Caco-2 (cell line): ENCODE data around the gene C3orf62. TPM values are rescaled to one million over a fixed set of nuclear protein-coding genes. Genes with fewer than 3 reads are reported as not detected.

ENCODE experiments used
- BruUV-seq: library from RNA; stranded (reverse); fragments of 400-500 nt; replicated peaks from 2 replicates; lab custom pipeline; 2021; lab: Mats Ljungman, UMichigan
- CTCF ChIA-PET: fragments of 300-600 bp; sonication (Branson Sonifier 250); formaldehyde crosslinking; loops from one replicate; lab custom pipeline; 2022; ENCODE audit warnings: antibody characterized with exemption; lab: Charles Lee
- POLR2A ChIA-PET: fragments of 300-600 bp; sonication (Branson Sonifier 250); formaldehyde crosslinking; loops from one replicate; lab custom pipeline; 2022; ENCODE audit warnings: antibody characterized with exemption; lab: Charles Lee
- DNase-seq, 2 experiments: peaks; one replicate each; pipeline versions ENCODE4 v3.0.0 to v3.0.0-alpha.2; 2020 to 2022
- H3K27me3 ChIP-seq: replicated peaks from 2 replicates; pipeline ENCODE4 v1.6.0; 2011; ENCODE audit warnings: low read length; ENCODE audit not compliant: control insufficient read depth, insufficient read depth
- H3K36me3 ChIP-seq: 2 replicates; pipeline ENCODE4 v1.5.1; 2011; ENCODE audit warnings: low read length; ENCODE audit not compliant: control insufficient read depth, insufficient read depth
- H3K4me1 ChIP-seq: fragments of 250-450 bp; sonication (Bioruptor Pico); 2 replicates; pipeline ENCODE4 v1.5.1; 2020; ENCODE audit warnings: mild to moderate bottlenecking
- H3K4me3 ChIP-seq: 2 replicates; pipeline ENCODE4 v1.5.1; 2011; ENCODE audit warnings: low read depth, mild to moderate bottlenecking, control low read depth, low read length
- H3K9me3 ChIP-seq: fragments of 250-450 bp; sonication (Bioruptor Pico); 2 replicates; pipeline ENCODE4 v1.5.1; 2020; ENCODE audit warnings: mild to moderate bottlenecking, moderate library complexity
- H3K27ac Mint-ChIP-seq: one replicate; pipeline ENCODE4 v1.8.0; 2022; ENCODE audit warnings: mixed read lengths; ENCODE audit not compliant: unreplicated experiment
- H3K27me3 Mint-ChIP-seq: one replicate; pipeline ENCODE4 v1.8.0; 2022; ENCODE audit warnings: mixed read lengths; ENCODE audit not compliant: insufficient read depth, unreplicated experiment
- H3K36me3 Mint-ChIP-seq: one replicate; pipeline ENCODE4 v1.8.0; 2022; ENCODE audit warnings: mild to moderate bottlenecking, mixed read lengths; ENCODE audit not compliant: insufficient read depth, unreplicated experiment
- H3K4me1 Mint-ChIP-seq: one replicate; pipeline ENCODE4 v1.8.0; 2022; ENCODE audit warnings: low read depth, mixed read lengths; ENCODE audit not compliant: unreplicated experiment
- H3K4me3 Mint-ChIP-seq: one replicate; pipeline ENCODE4 v1.8.0; 2022; ENCODE audit warnings: mild to moderate bottlenecking, moderate library complexity, mixed read lengths; ENCODE audit not compliant: unreplicated experiment
- H3K9me3 Mint-ChIP-seq: one replicate; pipeline ENCODE4 v1.8.0; 2022; ENCODE audit warnings: mixed read lengths; ENCODE audit not compliant: unreplicated experiment
- intact Hi-C: fragments of 100-400 bp; cut with micrococcal nuclease; formaldehyde crosslinking; loops from one replicate; pipeline ENCODE4 v1.10.0; 2022; ENCODE audit not compliant: unreplicated experiment
- total RNA-seq: library from RNA; stranded (reverse); gene quantifications from 2 replicates; pipeline ENCODE4 v1.2.3, GENCODE V29; 2022
- TF ChIP-seq, protein P1 (sequence below), 2 experiments: fragments of 200-600 bp in 1 of 2; IDR thresholded peaks; 1 replicate in 1 of 2; 2 replicates in 1 of 2; pipeline versions ENCODE4 v1.5.1 to v1.8.0; 2011 to 2022; ENCODE audit warnings: antibody characterized with exemption in 1 of 2, control low read depth in 1 of 2, inconsistent platforms in 1 of 2, low read depth in 1 of 2, low read length in 1 of 2, mild to moderate bottlenecking in 1 of 2, moderate library complexity in 1 of 2; ENCODE audit not compliant: insufficient read depth in 1 of 2, severe bottlenecking in 1 of 2, unreplicated experiment in 1 of 2

Gene C3orf62
- total RNA-seq, 1 experiment from 2014 or later: 6.5 TPM

- Mint-ChIP-seq H3K27me3 (no peaks in the 10 kb centered on the region), H3K36me3 (peaks cover 53% of the 10 kb centered on the region), H3K4me1 (no peaks in the 10 kb centered on the region), H3K4me3 (no peak overlapping the region), H3K9me3 (no peaks in the 10 kb centered on the region), H3K27ac (no peak overlapping the region)
- H3K4me1 ChIP-seq: no peaks in the 10 kb centered on the region
- no peaks in the 10 kb centered on the region for H3K27me3 ChIP-seq
- no peak for DNase-seq
- ChIA-PET CTCF (no interaction called here), POLR2A (no interaction called here)
- H3K36me3 ChIP-seq: peaks cover under 1% of the 10 kb centered on the region; the same call in 1 of the 2 replicates
- intact Hi-C loops: no loop called here
- no peak overlapping the region for H3K4me3 ChIP-seq
- H3K9me3 ChIP-seq: no peaks in the 10 kb centered on the region
- TF ChIP-seq, protein P1, sequence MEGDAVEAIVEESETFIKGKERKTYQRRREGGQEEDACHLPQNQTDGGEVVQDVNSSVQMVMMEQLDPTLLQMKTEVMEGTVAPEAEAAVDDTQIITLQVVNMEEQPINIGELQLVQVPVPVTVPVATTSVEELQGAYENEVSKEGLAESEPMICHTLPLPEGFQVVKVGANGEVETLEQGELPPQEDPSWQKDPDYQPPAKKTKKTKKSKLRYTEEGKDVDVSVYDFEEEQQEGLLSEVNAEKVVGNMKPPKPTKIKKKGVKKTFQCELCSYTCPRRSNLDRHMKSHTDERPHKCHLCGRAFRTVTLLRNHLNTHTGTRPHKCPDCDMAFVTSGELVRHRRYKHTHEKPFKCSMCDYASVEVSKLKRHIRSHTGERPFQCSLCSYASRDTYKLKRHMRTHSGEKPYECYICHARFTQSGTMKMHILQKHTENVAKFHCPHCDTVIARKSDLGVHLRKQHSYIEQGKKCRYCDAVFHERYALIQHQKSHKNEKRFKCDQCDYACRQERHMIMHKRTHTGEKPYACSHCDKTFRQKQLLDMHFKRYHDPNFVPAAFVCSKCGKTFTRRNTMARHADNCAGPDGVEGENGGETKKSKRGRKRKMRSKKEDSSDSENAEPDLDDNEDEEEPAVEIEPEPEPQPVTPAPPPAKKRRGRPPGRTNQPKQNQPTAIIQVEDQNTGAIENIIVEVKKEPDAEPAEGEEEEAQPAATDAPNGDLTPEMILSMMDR (IDR thresholded peaks at IDR 0.05; ENCODE audit: insufficient read depth in 1 of 2, low read depth in 1 of 2, low read length in 1 of 2, severe bottlenecking in 1 of 2, unreplicated experiment in 1 of 2): no peak
- BruUV-seq: no TSS peak
Measured at GRCh38 chr3:49305608-49306007, 28.6 kb upstream of the C3orf62 start.

DNA sequence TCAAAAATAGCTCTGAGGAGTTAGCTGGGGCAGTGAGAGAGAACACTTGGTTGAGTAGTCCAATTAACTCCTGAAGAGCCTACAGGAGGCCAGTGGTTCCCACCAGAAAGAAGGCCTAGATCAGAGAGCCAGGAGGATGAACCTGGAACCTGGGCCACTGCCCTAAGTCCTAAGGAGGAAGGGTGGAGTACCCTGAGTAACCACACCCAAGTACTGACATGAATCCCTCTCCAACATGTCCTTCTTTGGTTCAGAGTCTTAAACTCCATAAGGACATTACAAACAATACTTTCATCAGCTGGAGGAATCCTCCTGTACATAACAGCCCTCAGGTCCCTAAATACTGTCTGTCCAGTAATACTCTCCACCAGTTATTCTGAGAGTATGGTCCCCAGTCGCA lies 25.6 kb upstream of the C3orf62 start:
- Mint-ChIP-seq H3K36me3 (peaks cover 65% of the 10 kb centered on the region), H3K27ac (no peak overlapping the region), H3K4me1 (no peaks in the 10 kb centered on the region), H3K27me3 (no peaks in the 10 kb centered on the region), H3K4me3 (no peak overlapping the region), H3K9me3 (no peaks in the 10 kb centered on the region)
- BruUV-seq: no TSS peak
- no peaks in the 10 kb centered on the region for H3K9me3 ChIP-seq
- intact Hi-C loops: no loop called here
- CTCF ChIA-PET: interaction anchor here (0.6 kb wide), 1 partner anchor 106 kb away, joined by 4 read pairs; no protein-coding TSS in a partner anchor
- TF ChIP-seq, protein P1 (IDR thresholded peaks at IDR 0.05; ENCODE audit: insufficient read depth in 1 of 2, low read depth in 1 of 2, low read length in 1 of 2, severe bottlenecking in 1 of 2, unreplicated experiment in 1 of 2): no peak
- no peaks in the 10 kb centered on the region for H3K4me1 ChIP-seq
- DNase-seq: no peak
- H3K27me3 ChIP-seq: no peaks in the 10 kb centered on the region
- POLR2A ChIA-PET: interaction anchor here (0.8 kb wide), 1 partner anchor 38 kb away, joined by 3 read pairs; no protein-coding TSS in a partner anchor
- peaks cover 2% of the 10 kb centered on the region for H3K36me3 ChIP-seq
- no peak overlapping the region for H3K4me3 ChIP-seq

- POLR2A ChIA-PET: no interaction called here
- no TSS peak for BruUV-seq
- Mint-ChIP-seq H3K27me3 (no peaks in the 10 kb centered on the region), H3K36me3 (peaks cover 67% of the 10 kb centered on the region), H3K27ac (no peak overlapping the region), H3K9me3 (no peaks in the 10 kb centered on the region), H3K4me1 (no peaks in the 10 kb centered on the region), H3K4me3 (no peak overlapping the region)
- H3K4me3 ChIP-seq: no peak overlapping the region
- no peak for DNase-seq
- H3K4me1 ChIP-seq: no peaks in the 10 kb centered on the region
- H3K9me3 ChIP-seq: no peaks in the 10 kb centered on the region
- TF ChIP-seq, protein P1 (IDR thresholded peaks at IDR 0.05; ENCODE audit: insufficient read depth in 1 of 2, low read depth in 1 of 2, low read length in 1 of 2, severe bottlenecking in 1 of 2, unreplicated experiment in 1 of 2): no peak
- H3K36me3 ChIP-seq: peaks cover 4% of the 10 kb centered on the region
- intact Hi-C loops: no loop called here
- CTCF ChIA-PET: no interaction called here
- H3K27me3 ChIP-seq: no peaks in the 10 kb centered on the region
Measured at GRCh38 chr3:49300595-49300994, 23.6 kb upstream of the C3orf62 start.
